NB4 (cell line): ENCODE measurements around the gene TSHZ2.
"Not testable (repeated sequence)": the region's sequence is repeated elsewhere in the genome, so short reads cannot be mapped to it uniquely, and the experiment has no call there.

Experiments
- DNase-seq: peaks from one replicate; pipeline ENCODE4 v3.0.0; 2010; ENCODE audit warnings: low read depth
- H3K4me3 ChIP-seq: one replicate; pipeline ENCODE4 v1.5.1; 2011; ENCODE audit warnings: mild to moderate bottlenecking, low read depth, low read length, moderate library complexity
- CTCF ChIP-seq: IDR thresholded peaks from one replicate; pipeline ENCODE4 v1.5.1; 2012; ENCODE audit warnings: low read depth, low read length
- MAX ChIP-seq: IDR thresholded peaks from 2 replicates; pipeline ENCODE4 v1.6.1; 2011; ENCODE audit warnings: low read depth, low read length
- MYC ChIP-seq: IDR thresholded peaks from 2 replicates; pipeline ENCODE4 v1.6.1; 2011; ENCODE audit warnings: low read depth, low read length
- POLR2A ChIP-seq: IDR thresholded peaks from 2 replicates; pipeline ENCODE4 v1.6.1; 2011; ENCODE audit warnings: mild to moderate bottlenecking; ENCODE audit not compliant: insufficient read length; ENCODE audit errors: extremely low read depth

TSHZ2 gene

GRCh38 chr20:53510704-53511103, 538.5 kb downstream of the TSHZ2 start:
- no peak for DNase-seq
- H3K4me3 ChIP-seq: no peak overlapping the region
- TF ChIP-seq POLR2A: no peak
- no peak for TF ChIP-seq MYC
- TF ChIP-seq CTCF: no peak
- TF ChIP-seq MAX: no peak

GRCh38 chr20:53512076-53512475, 539.9 kb downstream of the TSHZ2 start:
- H3K4me3 ChIP-seq: no peak overlapping the region
- TF ChIP-seq POLR2A: no peak
- TF ChIP-seq CTCF: no peak
- no peak for TF ChIP-seq MYC
- TF ChIP-seq MAX: no peak

GRCh38 chr20:53513168-53513488, 541.0 kb downstream of the TSHZ2 start:
- DNase-seq: no peak
- no peak overlapping the region for H3K4me3 ChIP-seq
- TF ChIP-seq CTCF: no peak

More at GRCh38 chr20:53512076-53512475, 539.9 kb downstream of the TSHZ2 start:
- no peak for DNase-seq

GRCh38 chr20:53513489-53514298, 541.5 kb downstream of the TSHZ2 start:
- no peak for DNase-seq
- no peak for TF ChIP-seq CTCF
- TF ChIP-seq MYC: no peak
- TF ChIP-seq MAX: no peak
- no peak for TF ChIP-seq POLR2A
- H3K4me3 ChIP-seq: no peak overlapping the region

- TF ChIP-seq MYC (no peak), MAX (no peak), POLR2A (no peak)
- H3K4me3 ChIP-seq: no peak overlapping the region
- DNase-seq: no peak
These were observed 543.6 kb downstream of the TSHZ2 start for GRCh38 chr20:53515749-53516148.

GRCh38 chr20:53517146-53517545, 545.0 kb downstream of the TSHZ2 start:
- no peak for DNase-seq
- TF ChIP-seq POLR2A (no peak), MAX (no peak), MYC (no peak), CTCF (no peak)

GRCh38 chr20:53521421-53521820, 549.3 kb downstream of the TSHZ2 start:
- DNase-seq, H3K4me3 ChIP-seq: not testable (repeated sequence)

More at GRCh38 chr20:53517146-53517545, 545.0 kb downstream of the TSHZ2 start:
- no peak overlapping the region for H3K4me3 ChIP-seq
